ENCODE results near the gene OPN4. TPM values are rescaled to one million over a fixed set of nuclear protein-coding genes. Genes with fewer than 3 reads are reported as not detected.
"Not testable (repeated sequence)": the region's sequence is repeated elsewhere in the genome, so short reads cannot be mapped to it uniquely, and the experiment has no call there.

Gene OPN4
- total and polyA plus RNA-seq, 2 donors, result 0.13 TPM; not detected in 1

DNA sequence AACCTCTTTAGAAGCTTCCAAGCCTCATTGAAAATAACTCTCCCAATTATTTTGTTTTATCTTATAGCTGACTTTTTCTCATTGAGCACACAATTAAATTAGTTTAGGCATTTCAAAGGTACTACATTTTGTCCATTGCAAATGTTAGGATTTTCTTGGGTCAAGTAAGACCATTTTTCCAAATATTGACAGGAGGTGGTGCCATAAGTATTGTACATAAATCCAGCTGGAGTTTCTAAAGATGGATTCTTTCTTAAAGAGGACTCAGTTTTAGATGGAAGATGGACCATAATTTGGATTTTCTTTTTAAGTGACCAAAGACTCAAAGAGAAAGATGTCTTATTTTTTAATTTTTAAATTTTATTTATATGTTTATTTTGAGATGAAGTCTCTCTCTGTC, 12.3 kb upstream of the OPN4 start:
- H3K27ac ChIP-seq (ENCODE audit: low read depth), result no peak overlapping the region
- no peaks in the 10 kb centered on the region for H3K36me3 ChIP-seq (ENCODE audit: insufficient read depth)
- no peak for DNase-seq (ENCODE audit: extremely low spot score)
- no peaks in the 10 kb centered on the region for H3K4me1 ChIP-seq (ENCODE audit: insufficient read depth)
- no peak overlapping the region for H3K4me3 ChIP-seq (ENCODE audit: low read depth, low read length)

DNA sequence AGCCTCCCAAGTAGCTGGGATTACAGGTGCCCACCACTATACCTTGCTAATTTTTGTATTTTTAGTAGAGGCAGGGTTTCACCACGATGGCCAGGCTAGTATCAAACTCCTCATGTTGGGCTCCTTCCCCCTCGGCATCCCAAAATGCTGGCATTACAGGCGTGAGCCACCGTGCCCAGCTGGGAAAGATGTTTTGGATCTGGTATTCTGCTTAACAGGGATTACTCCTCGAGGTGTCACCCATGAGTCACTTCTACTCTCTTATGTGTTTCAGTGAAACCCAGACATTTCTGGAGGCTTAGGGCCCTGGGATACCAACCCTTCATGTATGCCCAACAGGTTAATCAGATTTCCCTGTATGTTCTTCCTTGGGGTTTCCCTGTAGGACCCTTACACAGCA, 11.8 kb upstream of the OPN4 start:
- Histone ChIP-seq H3K27ac (ENCODE audit: low read depth) (no peak overlapping the region), H3K4me3 (ENCODE audit: low read depth, low read length) (no peak overlapping the region), H3K36me3 (ENCODE audit: insufficient read depth) (no peaks in the 10 kb centered on the region), H3K4me1 (ENCODE audit: insufficient read depth) (no peaks in the 10 kb centered on the region)
- no peak for DNase-seq (ENCODE audit: extremely low spot score)
- WGBS, result 88% methylated on average over 5 of the region's 5 CpGs

DNA sequence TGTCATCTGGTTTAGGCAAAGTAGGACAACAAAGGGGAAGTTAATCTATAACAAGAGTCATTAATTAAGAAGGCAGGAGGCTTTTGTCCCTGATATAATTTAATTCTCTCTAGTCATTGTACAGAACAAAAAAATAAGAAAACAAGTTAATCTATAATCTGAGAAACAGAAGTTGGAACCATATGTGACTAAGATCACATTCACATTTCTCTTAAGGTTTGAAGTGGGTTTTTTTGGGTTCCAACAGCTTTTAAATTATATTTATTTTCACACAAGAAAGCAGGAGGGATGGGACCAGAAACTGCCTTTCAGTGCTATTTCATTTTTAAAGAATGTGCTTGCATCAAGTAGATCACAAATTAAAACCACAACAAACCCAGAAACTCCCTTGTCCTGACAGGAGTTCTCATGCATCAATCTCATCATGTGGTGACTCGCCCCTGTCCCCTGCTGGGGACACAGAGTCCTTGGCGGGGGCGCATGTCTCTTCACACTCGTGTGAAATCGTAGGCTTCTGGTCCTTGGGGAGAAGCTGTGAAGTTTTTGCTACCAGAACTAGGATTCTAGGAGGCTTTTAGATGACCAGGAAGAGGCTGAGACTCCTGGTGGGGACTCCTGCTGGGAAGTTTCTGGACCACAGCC, 10.1 kb upstream of the OPN4 start:
- no peak for DNase-seq (ENCODE audit: extremely low spot score)
- 85% methylated on average over 5 of the region's 5 CpGs for WGBS
- Histone ChIP-seq H3K36me3 (ENCODE audit: insufficient read depth) (no peaks in the 10 kb centered on the region), H3K27ac (ENCODE audit: low read depth) (no peak overlapping the region), H3K4me1 (ENCODE audit: insufficient read depth) (no peaks in the 10 kb centered on the region), H3K4me3 (ENCODE audit: low read depth, low read length) (no peak overlapping the region)

DNA sequence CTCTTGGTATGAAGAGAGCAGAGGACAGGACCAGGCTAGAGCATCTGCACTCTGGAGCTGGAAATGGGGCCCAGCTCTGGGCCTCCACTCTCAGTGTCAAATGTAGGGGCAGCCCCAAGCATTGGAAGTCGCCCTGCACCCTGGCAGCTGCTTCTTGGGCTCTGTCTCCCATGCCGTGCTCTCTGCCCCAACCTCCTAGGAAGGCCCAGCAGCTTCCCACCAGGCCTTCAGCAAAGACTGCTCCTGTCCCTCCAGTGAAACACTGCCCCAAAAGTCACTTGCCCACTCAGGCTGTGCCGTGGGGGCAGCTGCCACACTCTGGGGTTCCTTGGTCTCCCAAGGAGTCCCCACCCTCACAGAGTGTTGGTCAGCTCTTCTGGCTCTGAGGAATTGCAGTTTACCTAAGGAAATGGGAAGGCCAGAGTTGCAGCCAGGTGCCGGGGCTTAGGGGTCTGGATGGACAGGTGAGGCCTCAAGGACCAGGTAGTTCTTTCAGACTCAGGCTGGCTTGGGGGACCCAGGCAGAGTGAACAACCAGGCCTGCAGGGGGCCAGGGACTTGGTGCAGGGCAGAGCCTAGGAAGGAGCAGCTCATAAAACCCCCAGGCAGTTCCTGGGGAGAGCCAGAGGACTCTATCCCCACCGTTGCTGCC, 9.4 kb upstream of the OPN4 start:
- no peak for DNase-seq (ENCODE audit: extremely low spot score)
- no peak overlapping the region for H3K27ac ChIP-seq (ENCODE audit: low read depth)

DNA sequence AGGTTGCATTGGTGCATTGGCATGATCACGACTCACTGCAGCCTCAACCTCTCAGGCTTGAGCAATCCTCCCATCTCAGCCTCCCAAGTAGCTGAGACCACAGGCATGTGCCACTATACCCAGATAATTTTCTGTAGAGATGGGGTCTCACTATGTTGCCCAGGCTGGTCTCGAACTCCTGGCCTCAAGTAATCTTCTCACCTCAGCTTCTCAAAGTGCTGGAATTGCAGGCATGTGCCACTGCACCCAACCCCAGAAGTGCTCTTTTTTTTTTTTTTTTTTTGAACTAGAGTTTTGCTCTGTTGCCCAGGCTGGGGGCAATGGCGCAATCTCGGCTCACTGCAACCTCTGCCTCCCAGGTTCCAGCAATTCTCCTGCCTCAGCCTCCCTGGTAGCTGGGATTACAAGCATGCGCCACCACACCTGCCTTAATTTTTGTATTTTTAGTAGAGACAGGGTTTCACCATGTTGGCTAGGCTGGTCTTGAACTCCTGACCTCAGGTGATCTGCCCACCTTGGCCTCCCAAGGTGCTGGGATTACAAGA, 8.7 kb upstream of the OPN4 start:
- not testable (repeated sequence) for H3K36me3 ChIP-seq (ENCODE audit: insufficient read depth); H3K4me3 ChIP-seq (ENCODE audit: low read depth, low read length); DNase-seq (ENCODE audit: extremely low spot score); H3K4me1 ChIP-seq (ENCODE audit: insufficient read depth); H3K27ac ChIP-seq (ENCODE audit: low read depth)
- WGBS, result over 99% methylated on average over 5 of the region's 5 CpGs

More for the DNA sequence above, 9.4 kb upstream of the OPN4 start:
- 93% methylated on average over 5 of the region's 5 CpGs for WGBS
- H3K4me3 ChIP-seq (ENCODE audit: low read depth, low read length), result no peak overlapping the region
- H3K36me3 ChIP-seq (ENCODE audit: insufficient read depth), result no peaks in the 10 kb centered on the region
- H3K4me1 ChIP-seq (ENCODE audit: insufficient read depth), result no peaks in the 10 kb centered on the region

DNA sequence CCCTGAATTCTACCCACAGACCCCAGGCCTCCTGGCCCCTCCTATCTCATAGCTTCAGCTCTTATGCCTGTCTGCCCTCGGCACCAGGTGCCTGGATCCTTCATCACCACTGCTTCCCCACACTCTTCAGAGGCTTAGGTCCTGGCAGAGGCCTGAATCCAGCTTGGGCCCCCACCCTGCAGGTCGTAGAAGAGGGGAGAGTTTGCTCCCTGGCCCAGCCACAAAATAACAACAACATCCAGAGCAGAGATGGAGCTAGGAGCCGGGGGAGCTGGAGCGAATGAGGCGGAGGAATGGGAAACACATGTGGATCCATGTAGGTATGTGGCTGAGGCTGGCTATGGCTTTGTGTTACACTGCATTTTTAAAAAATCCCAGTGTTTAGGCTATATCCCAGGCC, 7.8 kb upstream of the OPN4 start:
- 85% methylated on average over 5 of the region's 5 CpGs for WGBS

DNA sequence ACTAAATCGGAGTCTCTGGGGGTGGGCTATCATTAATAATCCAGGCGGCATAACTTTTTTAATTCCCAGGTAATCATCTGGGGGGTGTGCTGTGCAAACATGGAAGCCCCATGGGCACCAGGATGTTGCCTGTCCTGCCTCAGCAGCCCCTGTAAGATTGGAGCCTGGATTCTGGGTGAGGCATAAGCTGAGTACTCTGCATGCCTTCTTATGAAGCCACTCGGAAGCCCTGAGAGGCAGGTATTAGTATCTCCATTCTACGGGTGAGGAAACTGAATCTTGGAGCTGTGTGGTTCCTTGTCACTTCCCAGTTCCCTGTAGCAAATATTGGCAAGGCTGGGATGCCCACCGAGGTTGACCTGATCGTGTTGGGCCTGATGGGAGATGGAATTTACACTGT, 7.4 kb upstream of the OPN4 start:
- H3K4me1 ChIP-seq (ENCODE audit: insufficient read depth), result no peaks in the 10 kb centered on the region
- no peak for DNase-seq (ENCODE audit: extremely low spot score)
- WGBS, result 82% methylated on average over 6 of the region's 6 CpGs
- no peaks in the 10 kb centered on the region for H3K36me3 ChIP-seq (ENCODE audit: insufficient read depth)
- no peak overlapping the region for H3K4me3 ChIP-seq (ENCODE audit: low read depth, low read length)
- no peak overlapping the region for H3K27ac ChIP-seq (ENCODE audit: low read depth)

More for the DNA sequence above, 7.8 kb upstream of the OPN4 start:
- H3K27ac ChIP-seq (ENCODE audit: low read depth), result no peak overlapping the region
- H3K36me3 ChIP-seq (ENCODE audit: insufficient read depth), result no peaks in the 10 kb centered on the region
- no peak for DNase-seq (ENCODE audit: extremely low spot score)
- no peak overlapping the region for H3K4me3 ChIP-seq (ENCODE audit: low read depth, low read length)
- H3K4me1 ChIP-seq (ENCODE audit: insufficient read depth), result no peaks in the 10 kb centered on the region

DNA sequence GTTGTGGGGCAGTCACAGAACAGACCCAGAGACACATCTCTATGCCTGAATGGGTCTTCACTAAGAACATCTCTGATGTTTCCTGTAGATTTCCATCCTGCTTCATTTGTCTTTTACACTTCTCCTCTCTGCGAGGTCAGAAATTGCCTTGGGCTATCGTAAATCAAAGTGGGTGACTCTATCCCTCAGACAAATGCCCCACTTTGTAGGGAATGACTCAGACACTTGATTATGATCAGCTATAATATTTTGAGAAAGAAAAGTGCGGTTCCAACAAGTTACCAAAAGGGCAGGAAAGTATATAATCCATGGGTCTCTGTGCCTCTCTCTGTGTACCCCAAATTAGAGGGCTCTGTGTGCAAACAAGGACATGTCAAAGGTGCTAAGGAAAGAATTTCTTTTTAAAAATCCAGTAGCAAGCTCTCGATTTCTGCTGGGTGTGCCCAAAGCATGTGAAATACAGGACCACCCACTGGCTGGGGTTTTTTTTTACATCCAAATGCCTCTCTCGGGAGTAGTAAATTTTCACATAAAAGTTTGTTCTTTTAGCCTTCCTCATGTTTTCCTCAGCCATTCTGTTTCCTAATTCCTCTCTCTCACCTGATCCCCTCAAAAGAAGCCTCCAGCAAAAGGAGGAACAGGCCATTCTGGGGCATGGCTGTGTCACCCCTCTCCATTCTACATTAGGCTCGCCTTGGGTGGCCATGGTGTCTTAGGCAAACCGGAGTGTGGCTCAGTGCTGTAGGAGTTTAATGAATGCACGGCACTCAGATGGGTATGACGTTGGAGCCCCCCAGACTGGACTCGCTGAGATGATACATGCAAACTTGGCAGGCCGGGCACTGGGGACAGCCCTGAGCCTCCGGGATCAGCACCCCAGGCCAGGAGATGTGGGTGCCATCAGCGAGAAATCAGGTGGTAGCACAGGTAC, 6.3 kb upstream of the OPN4 start:
- H3K27ac ChIP-seq (ENCODE audit: low read depth), result no peak overlapping the region
- no peak overlapping the region for H3K4me3 ChIP-seq (ENCODE audit: low read depth, low read length)
- no peaks in the 10 kb centered on the region for H3K4me1 ChIP-seq (ENCODE audit: insufficient read depth)
- 73% methylated on average over 13 of the region's 13 CpGs for WGBS
- DNase-seq (ENCODE audit: extremely low spot score), result no peak
- no peaks in the 10 kb centered on the region for H3K36me3 ChIP-seq (ENCODE audit: insufficient read depth)

DNA sequence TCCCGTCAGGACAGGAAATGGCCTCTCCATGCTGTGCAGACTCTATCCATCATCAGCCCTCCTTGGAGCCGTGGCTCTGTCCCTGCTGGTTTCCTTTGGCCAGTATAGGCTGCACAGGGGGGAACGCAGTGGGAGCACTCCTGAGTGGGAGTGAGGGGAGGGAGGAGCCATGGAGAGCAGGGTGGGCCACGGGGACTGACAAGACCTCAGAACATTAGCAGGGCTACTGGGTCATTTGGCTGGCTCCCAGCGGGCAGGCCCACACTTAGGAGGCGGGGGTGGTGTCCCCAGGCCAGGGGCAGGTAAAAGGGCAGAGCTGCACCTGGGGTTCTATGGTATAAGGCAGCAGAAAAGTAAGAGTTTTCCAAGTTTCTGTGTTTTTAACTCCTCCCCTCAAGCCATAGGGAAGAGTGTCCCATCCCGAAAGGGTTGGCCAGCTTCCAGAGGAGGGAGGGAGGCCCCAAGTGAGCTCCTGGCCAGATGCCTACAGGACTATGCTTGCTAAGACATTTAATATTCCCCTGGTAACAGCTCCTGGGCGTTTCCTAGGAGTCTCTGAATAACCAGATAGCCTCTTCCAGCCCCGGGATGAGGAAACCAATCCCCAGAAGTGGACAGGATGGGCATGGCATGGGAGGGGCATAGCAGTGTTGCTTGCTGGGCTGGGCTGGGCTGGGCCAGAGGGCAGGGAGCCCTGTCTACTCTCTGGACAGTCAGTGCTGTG, 5.5 kb upstream of the OPN4 start:
- H3K27ac ChIP-seq (ENCODE audit: low read depth), result no peak overlapping the region
- no peaks in the 10 kb centered on the region for H3K36me3 ChIP-seq (ENCODE audit: insufficient read depth)
- no peak overlapping the region for H3K4me3 ChIP-seq (ENCODE audit: low read depth, low read length)
- 51% methylated on average over 9 of the region's 9 CpGs for WGBS
- H3K4me1 ChIP-seq (ENCODE audit: insufficient read depth), result no peaks in the 10 kb centered on the region
- DNase-seq (ENCODE audit: extremely low spot score), result peak; percentile 71

DNA sequence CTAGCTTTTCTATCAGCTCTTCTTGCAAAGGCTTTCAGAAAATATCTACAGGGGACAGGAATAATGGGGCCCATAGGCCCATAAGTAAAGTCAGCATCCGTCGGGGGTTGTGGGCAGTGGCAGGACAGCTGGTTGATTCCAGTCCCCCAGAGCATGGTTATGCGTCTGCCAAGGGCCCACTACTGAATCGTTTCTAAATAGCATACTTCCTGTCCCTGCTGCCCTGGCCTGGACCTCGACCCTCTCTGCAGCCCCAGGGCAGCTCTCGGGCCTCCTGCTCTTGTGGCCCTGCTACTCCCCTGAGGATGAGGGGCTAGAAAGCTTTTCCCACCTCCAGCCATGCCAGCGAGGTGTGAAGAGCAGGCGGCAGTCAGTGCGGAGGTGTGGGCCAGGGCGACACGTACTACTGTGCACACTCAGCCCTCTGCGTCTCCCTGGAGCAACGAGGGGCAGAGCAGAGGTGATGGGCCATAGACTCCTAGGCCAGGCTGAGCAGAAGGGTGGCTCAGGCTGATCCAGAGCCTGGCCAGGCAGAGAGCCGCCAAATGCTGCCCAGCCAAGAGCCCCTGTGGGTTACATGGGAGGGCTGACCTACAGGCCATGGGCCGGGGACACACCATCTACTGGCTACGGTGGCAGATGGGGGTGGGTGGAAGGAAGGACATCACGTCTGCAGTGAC, 4.7 kb upstream of the OPN4 start:
- DNase-seq (ENCODE audit: extremely low spot score), result no peak
- Histone ChIP-seq H3K4me1 (ENCODE audit: insufficient read depth) (no peaks in the 10 kb centered on the region), H3K36me3 (ENCODE audit: insufficient read depth) (no peaks in the 10 kb centered on the region), H3K27ac (ENCODE audit: low read depth) (no peak overlapping the region), H3K4me3 (ENCODE audit: low read depth, low read length) (no peak overlapping the region)
- WGBS, result 83% methylated on average over 17 of the region's 17 CpGs

DNA sequence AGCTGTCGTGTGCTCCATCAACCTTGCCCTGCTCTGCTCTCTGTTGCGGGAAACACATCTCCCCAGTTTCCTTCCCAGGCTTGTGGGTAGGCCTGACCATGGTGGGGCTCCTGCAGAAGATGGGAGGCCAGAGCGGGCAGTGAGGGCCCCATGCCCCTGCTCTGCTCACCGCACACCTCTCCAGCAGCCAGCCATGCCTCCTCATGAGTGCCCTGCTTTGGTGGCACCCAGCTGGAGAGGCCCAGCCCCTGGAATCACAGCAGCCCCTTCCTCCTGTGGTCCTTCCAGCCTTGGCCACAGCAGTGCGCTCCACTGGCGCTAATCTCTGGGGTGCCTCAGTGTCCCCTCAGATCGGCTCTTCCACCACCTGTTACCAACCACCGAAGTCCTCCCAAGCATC, 4.2 kb upstream of the OPN4 start:
- no peak overlapping the region for H3K4me3 ChIP-seq (ENCODE audit: low read depth, low read length)
- no peak overlapping the region for H3K27ac ChIP-seq (ENCODE audit: low read depth)
- 97% methylated on average over 8 of the region's 8 CpGs for WGBS
- H3K4me1 ChIP-seq (ENCODE audit: insufficient read depth), result no peaks in the 10 kb centered on the region
- H3K36me3 ChIP-seq (ENCODE audit: insufficient read depth), result no peaks in the 10 kb centered on the region
- DNase-seq (ENCODE audit: extremely low spot score), result no peak

DNA sequence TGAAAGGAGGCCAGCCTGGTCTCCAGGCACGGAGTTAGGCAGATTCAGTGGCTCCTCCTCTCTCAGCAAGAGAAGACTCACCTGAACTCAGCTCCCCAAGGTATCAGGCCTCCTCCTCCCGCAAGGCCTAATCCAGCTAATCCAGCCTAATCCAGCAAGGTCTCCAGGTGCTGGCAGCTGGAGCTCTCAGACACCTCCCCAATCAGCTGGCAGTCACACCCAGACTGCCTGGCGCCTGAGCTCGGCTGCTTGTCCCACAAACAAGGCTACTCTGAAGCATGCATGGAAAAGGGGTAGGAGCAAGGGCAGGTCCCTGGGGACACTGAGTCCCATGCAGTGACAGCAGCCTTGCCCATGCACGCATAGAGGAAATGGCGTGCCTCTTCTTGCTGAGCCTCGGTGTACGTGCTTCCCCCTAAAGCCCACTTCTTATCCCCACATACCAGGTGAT, 3.3 kb upstream of the OPN4 start:
- 80% methylated on average over 8 of the region's 8 CpGs for WGBS
- no peak for DNase-seq (ENCODE audit: extremely low spot score)
- Histone ChIP-seq H3K4me3 (ENCODE audit: low read depth, low read length) (no peak overlapping the region), H3K27ac (ENCODE audit: low read depth) (no peak overlapping the region), H3K4me1 (ENCODE audit: insufficient read depth) (no peaks in the 10 kb centered on the region), H3K36me3 (ENCODE audit: insufficient read depth) (no peaks in the 10 kb centered on the region)

Measured in urinary bladder (tissue), 4 donors.